ENCODE data around the gene COPE. TPM values are rescaled to one million over a fixed set of nuclear protein-coding genes. Genes with fewer than 3 reads are reported as not detected.
A peak's percentile ranks its signal among the peaks of the same experiment; 100 is the strongest.

COPE gene
- total RNA-seq, 1 experiment from 2014 or later = 353 TPM

GRCh38 chr19:18867751-18868150, 51.4 kb downstream of the COPE start:
- Histone ChIP-seq H3K36me3 (peaks cover 56% of the 10 kb centered on the region), H3K27ac (no peak overlapping the region), H3K9me3 (replicated peaks) (no peaks in the 10 kb centered on the region), H3K4me3 (no peak overlapping the region), H3K27me3 (replicated peaks) (no peaks in the 10 kb centered on the region), H3K4me1 (replicated peaks) (no peaks in the 10 kb centered on the region)
- no peak for DNase-seq (ENCODE audit: low read depth in 1 of 2, low spot score in 2 of 2)

- H3K27me3 ChIP-seq (replicated peaks) = no peaks in the 10 kb centered on the region
- DNase-seq (ENCODE audit: low read depth in 1 of 2, low spot score in 2 of 2) = no peak
- H3K27ac ChIP-seq = no peak overlapping the region
- H3K9me3 ChIP-seq (replicated peaks) = no peaks in the 10 kb centered on the region
- H3K4me1 ChIP-seq (replicated peaks) = no peaks in the 10 kb centered on the region
- H3K36me3 ChIP-seq = peaks cover 61% of the 10 kb centered on the region
- no peak overlapping the region for H3K4me3 ChIP-seq
Measured at GRCh38 chr19:18867199-18867598, 52.0 kb downstream of the COPE start.

GRCh38 chr19:18866800-18867123, 52.4 kb downstream of the COPE start:
- no peaks in the 10 kb centered on the region for H3K4me1 ChIP-seq (replicated peaks)
- peaks cover 66% of the 10 kb centered on the region for H3K36me3 ChIP-seq
- H3K27me3 ChIP-seq (replicated peaks) = no peaks in the 10 kb centered on the region
- no peak for DNase-seq (ENCODE audit: low read depth in 1 of 2, low spot score in 2 of 2)
- no peak overlapping the region for H3K27ac ChIP-seq
- no peak overlapping the region for H3K4me3 ChIP-seq
- H3K9me3 ChIP-seq (replicated peaks) = no peaks in the 10 kb centered on the region

- no peaks in the 10 kb centered on the region for H3K4me1 ChIP-seq (replicated peaks)
- peaks cover 71% of the 10 kb centered on the region for H3K36me3 ChIP-seq
- H3K4me3 ChIP-seq = no peak overlapping the region
- H3K27me3 ChIP-seq (replicated peaks) = no peaks in the 10 kb centered on the region
- H3K27ac ChIP-seq = no peak overlapping the region
- no peaks in the 10 kb centered on the region for H3K9me3 ChIP-seq (replicated peaks)
- peak; percentile 64 to 71 for DNase-seq (ENCODE audit: low read depth in 1 of 2, low spot score in 2 of 2)
Measured at GRCh38 chr19:18865973-18866799, 53.0 kb downstream of the COPE start.

- no peak for DNase-seq (ENCODE audit: low read depth in 1 of 2, low spot score in 2 of 2)
- Histone ChIP-seq H3K4me3 (no peak overlapping the region), H3K36me3 (peaks cover 80% of the 10 kb centered on the region), H3K9me3 (replicated peaks) (no peaks in the 10 kb centered on the region), H3K27ac (no peak overlapping the region), H3K27me3 (replicated peaks) (no peaks in the 10 kb centered on the region), H3K4me1 (replicated peaks) (no peaks in the 10 kb centered on the region)
Measured at GRCh38 chr19:18865106-18865972, 53.8 kb downstream of the COPE start.

GRCh38 chr19:18863843-18864362, 55.3 kb downstream of the COPE start:
- Histone ChIP-seq H3K27ac (no peak overlapping the region), H3K36me3 (peaks cover 94% of the 10 kb centered on the region), H3K27me3 (replicated peaks) (no peaks in the 10 kb centered on the region), H3K4me3 (no peak overlapping the region), H3K4me1 (replicated peaks) (no peaks in the 10 kb centered on the region), H3K9me3 (replicated peaks) (no peaks in the 10 kb centered on the region)
- DNase-seq (ENCODE audit: low read depth in 1 of 2, low spot score in 2 of 2) = no peak

GRCh38 chr19:18862976-18863842, 56.0 kb downstream of the COPE start:
- no peaks in the 10 kb centered on the region for H3K4me1 ChIP-seq (replicated peaks)
- no peak overlapping the region for H3K27ac ChIP-seq
- H3K36me3 ChIP-seq = peaks cover 99% of the 10 kb centered on the region
- H3K9me3 ChIP-seq (replicated peaks) = no peaks in the 10 kb centered on the region
- H3K27me3 ChIP-seq (replicated peaks) = no peaks in the 10 kb centered on the region
- H3K4me3 ChIP-seq = no peak overlapping the region
- DNase-seq (ENCODE audit: low read depth in 1 of 2, low spot score in 2 of 2) = no peak

GRCh38 chr19:18861917-18862316, 57.3 kb downstream of the COPE start:
- Histone ChIP-seq H3K36me3 (peaks cover 99% of the 10 kb centered on the region), H3K27ac (no peak overlapping the region), H3K4me3 (no peak overlapping the region), H3K9me3 (replicated peaks) (no peaks in the 10 kb centered on the region), H3K27me3 (replicated peaks) (no peaks in the 10 kb centered on the region), H3K4me1 (replicated peaks) (no peaks in the 10 kb centered on the region)
- DNase-seq (ENCODE audit: low read depth in 1 of 2, low spot score in 2 of 2) = no peak

GRCh38 chr19:18861235-18861634, 58.0 kb downstream of the COPE start:
- Histone ChIP-seq H3K4me1 (replicated peaks) (no peaks in the 10 kb centered on the region), H3K4me3 (no peak overlapping the region), H3K36me3 (peaks cover 100% of the 10 kb centered on the region), H3K27ac (no peak overlapping the region), H3K9me3 (replicated peaks) (no peaks in the 10 kb centered on the region), H3K27me3 (replicated peaks) (no peaks in the 10 kb centered on the region)
- DNase-seq (ENCODE audit: low read depth in 1 of 2, low spot score in 2 of 2) = no peak

GRCh38 chr19:18860725-18861124, 58.5 kb downstream of the COPE start:
- no peak overlapping the region for H3K27ac ChIP-seq
- H3K4me3 ChIP-seq = no peak overlapping the region
- H3K9me3 ChIP-seq (replicated peaks) = no peaks in the 10 kb centered on the region
- H3K4me1 ChIP-seq (replicated peaks) = no peaks in the 10 kb centered on the region
- no peaks in the 10 kb centered on the region for H3K27me3 ChIP-seq (replicated peaks)
- peaks cover 100% of the 10 kb centered on the region for H3K36me3 ChIP-seq
- DNase-seq (ENCODE audit: low read depth in 1 of 2, low spot score in 2 of 2) = no peak

GRCh38 chr19:18860302-18860700, 58.9 kb downstream of the COPE start:
- H3K9me3 ChIP-seq (replicated peaks) = no peaks in the 10 kb centered on the region
- H3K4me3 ChIP-seq = no peak overlapping the region
- peaks cover 100% of the 10 kb centered on the region for H3K36me3 ChIP-seq

GRCh38 chr19:18859676-18860301, 59.4 kb downstream of the COPE start:
- H3K36me3 ChIP-seq = peaks cover 100% of the 10 kb centered on the region
- no peak overlapping the region for H3K4me3 ChIP-seq
- H3K27me3 ChIP-seq (replicated peaks) = no peaks in the 10 kb centered on the region
- H3K27ac ChIP-seq = no peak overlapping the region
- no peaks in the 10 kb centered on the region for H3K4me1 ChIP-seq (replicated peaks)
- no peaks in the 10 kb centered on the region for H3K9me3 ChIP-seq (replicated peaks)
- DNase-seq (ENCODE audit: low read depth in 1 of 2, low spot score in 2 of 2) = no peak

More at GRCh38 chr19:18860302-18860700, 58.9 kb downstream of the COPE start:
- H3K4me1 ChIP-seq (replicated peaks) = no peaks in the 10 kb centered on the region
- no peaks in the 10 kb centered on the region for H3K27me3 ChIP-seq (replicated peaks)
- H3K27ac ChIP-seq = no peak overlapping the region
- DNase-seq (ENCODE audit: low read depth in 1 of 2, low spot score in 2 of 2) = no peak

Data from SJSA1 (cell line).